NCI-H1436 treated with DMSO at 0.1 percent for 48 hours (cell line): ENCODE measurements around the gene BPIFB2.
"Not testable (repeated sequence)": the region's sequence is repeated elsewhere in the genome, so short reads cannot be mapped to it uniquely, and the experiment has no call there.

Experiments
- DNase-seq: peaks from one replicate; lab custom pipeline; 2025; lab: John Stamatoyannopoulos, UW

BPIFB2 gene

DNA sequence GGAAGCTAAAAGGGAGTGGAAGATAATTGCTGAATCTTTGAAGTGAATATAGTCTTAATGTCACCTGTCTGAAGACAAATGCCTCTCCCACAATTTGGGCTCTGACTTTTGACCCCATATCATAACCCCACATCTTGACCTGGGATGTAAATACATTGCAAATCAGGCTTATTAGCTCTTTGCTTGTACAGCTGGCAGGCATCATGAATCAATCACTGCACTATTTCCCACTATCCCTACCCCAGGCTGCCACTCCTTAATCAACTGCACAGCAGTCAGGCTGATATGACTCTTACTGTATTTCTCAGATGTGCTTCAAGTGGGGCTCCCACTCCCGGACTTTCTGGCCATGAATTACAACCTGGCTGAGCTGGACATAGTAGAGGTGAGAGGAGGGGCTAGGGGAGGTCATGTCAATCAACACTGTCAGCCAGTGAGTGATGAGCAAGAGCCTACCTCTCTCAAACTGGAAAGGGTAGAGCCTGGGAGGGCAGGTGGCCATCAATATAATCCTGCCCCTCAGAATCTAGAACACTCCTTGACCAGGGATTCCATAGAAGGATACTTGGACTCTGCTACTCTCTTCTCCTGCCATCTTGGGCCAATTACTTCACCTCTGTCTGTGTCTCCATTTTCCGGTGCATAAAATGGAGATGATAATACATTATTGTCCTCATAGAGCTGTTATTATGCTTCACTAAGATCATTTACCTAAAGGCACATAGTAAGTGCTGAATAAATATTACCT, 35.7 kb downstream of the BPIFB2 start:
- no peak for DNase-seq

DNA sequence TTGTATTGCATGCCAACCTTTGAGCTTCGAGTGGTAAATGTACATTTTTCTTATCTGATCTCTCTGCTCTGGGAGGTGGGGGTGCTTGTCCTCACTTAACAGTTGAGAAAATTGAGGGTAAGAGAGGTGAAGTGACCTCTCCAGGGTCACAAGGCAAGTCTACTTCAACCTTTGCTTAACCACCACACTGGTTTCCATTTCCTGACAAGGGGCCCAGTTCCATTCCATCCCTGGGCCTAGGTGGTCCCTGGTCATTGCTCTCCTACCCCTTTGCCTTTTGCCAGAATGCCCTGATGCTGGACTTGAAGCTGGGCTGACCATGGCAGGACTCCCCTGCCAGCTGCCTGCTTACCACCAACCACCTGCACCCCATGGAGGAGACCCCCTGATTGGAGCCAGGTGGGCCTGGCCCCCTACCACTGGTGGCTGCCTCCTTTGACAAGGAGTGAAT, 36.3 kb downstream of the BPIFB2 start:
- no peak for DNase-seq

- not testable (repeated sequence) for DNase-seq
Observed at GRCh38 chr20:33045129-33045721, 37.7 kb downstream of the BPIFB2 start.

DNA sequence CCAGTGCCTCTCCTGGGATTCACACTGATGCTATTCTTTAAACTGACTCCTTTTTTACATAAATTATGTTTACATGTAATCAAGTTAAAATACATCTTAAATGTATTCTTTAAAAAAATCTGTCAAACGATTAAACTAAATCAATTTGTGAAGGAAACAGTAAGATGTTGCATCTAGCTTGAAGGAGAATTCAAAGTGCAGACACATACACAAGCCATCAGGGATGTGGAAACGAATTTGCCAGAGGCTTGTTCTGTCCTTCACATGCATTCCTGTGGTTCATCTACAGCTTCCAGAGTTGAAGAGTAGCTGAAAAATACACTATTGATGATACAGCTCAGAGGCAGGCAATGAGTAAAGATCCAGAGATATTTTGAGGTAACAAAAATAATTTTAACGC, 38.9 kb downstream of the BPIFB2 start:
- no peak for DNase-seq

GRCh38 chr20:33051333-33051732, 43.8 kb downstream of the BPIFB2 start:
- DNase-seq = no peak

- no peak for DNase-seq
Observed at GRCh38 chr20:33053291-33054106, 46.0 kb downstream of the BPIFB2 start, which contains the start of gene BPIFB3. TSS of gene BPIFB3 (plus strand) at chr20:33053903. CDS start at chr20:33055436, 1,533 bp downstream.

DNA sequence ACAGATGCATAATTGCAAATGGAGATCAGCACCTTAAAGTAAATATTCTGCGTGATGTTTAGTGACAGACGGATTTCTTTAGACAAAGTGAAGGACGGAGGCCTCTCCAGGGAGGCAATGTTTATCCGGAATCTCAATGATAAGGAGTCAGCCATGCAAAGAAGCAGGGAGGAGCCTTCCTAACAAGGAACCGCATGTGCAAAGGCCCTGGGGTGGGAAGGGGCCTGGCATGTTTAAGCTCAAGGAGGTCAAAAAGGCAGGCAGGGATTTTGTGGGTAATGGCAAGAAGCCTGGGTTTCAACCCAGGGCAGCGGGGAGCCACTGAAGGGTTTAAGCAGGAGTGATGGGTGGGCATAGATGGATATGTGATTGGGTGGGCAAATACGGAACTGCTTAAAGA, 46.9 kb downstream of the BPIFB2 start:
- no peak for DNase-seq

DNA sequence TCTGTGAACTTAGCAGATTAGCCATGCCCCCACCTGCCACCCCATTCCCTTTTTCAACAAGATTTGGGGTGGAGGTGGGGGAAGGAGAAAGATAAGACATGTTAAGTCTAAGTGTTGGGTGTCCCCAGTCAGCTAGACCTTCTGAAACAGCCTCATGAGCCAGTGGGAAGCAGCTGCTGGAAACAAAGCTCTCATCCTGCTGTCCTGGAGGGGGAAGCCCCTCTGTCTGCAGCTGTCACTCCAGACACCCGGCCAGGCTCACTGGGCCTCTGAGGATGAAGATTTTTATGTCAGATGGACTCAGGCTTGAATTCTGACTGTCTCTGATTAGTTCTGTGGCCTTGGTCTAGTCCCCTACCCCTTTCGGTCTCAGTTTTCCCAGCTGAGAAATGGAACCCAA, 47.3 kb downstream of the BPIFB2 start:
- DNase-seq = no peak

DNA sequence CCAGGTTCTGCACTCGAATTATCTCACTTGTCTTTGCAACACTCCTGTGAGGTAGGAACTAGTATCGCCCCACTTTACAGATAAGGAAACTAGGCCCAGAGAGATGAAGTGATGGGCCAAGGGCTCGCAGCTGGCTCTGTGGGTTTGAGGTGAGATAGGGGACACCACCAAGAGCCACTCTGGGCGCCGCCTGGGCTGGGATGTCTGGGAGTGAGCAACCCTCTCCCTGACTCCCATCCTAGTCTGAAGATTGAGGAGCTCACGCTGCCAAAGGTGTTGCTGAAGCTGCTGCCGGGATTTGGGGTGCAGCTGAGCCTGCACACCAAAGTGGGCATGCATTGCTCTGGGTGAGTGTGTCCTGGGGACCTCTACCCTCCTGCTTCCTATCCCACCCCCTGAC, 51.6 kb downstream of the BPIFB2 start:
- no peak for DNase-seq

DNA sequence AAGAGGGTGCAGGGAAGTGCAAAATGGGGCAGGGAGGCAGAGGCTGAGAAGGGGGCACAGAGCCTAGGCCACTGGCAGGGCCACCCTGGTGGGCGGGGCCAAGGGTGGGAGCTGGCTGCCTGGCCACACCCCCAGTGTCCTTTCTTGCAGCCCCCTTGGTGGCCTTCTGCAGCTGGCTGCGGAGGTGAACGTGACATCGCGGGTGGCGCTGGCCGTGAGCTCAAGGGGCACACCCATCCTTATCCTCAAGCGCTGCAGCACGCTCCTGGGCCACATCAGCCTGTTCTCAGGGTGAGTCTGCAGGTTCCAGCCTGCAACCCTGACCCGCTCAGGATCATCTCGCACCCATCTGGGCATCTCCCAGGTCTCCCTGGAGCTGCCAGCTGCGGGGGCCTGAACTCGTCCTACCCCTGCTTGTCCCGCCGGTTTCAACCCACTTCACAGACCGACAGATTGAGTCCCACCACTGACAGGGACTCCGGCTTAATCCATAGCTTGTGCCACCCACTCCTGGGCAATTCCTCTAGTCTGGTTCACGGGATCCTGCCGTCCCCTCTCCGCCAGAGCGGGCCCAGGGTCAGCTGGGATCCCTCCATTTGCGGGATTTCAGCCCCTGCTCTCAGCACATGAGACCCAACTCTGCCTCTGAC, 52.4 kb downstream of the BPIFB2 start:
- no peak for DNase-seq

DNA sequence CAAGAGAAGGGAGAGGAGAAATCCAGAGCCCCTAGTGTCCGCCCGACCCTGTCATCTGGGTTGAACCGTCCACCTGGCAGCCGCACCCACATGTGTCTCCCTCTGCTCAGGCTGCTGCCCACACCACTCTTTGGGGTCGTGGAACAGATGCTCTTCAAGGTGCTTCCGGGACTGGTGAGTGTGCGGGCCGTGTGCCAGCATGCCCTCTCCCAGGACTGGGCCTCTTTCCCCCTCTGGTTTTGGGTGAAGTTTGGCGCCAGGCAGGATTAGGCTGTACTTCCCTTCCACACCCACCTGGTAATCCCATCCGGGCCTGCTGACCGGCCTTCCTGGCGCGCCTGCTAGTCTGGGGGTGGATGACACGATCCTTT, 54.1 kb downstream of the BPIFB2 start:
- DNase-seq = no peak

- DNase-seq = no peak
Observed at GRCh38 chr20:33062105-33062824, 54.8 kb downstream of the BPIFB2 start.

GRCh38 chr20:33062825-33063149, 55.3 kb downstream of the BPIFB2 start:
- no peak for DNase-seq

- DNase-seq = no peak
Observed at GRCh38 chr20:33063271-33063670, 55.8 kb downstream of the BPIFB2 start.

DNA sequence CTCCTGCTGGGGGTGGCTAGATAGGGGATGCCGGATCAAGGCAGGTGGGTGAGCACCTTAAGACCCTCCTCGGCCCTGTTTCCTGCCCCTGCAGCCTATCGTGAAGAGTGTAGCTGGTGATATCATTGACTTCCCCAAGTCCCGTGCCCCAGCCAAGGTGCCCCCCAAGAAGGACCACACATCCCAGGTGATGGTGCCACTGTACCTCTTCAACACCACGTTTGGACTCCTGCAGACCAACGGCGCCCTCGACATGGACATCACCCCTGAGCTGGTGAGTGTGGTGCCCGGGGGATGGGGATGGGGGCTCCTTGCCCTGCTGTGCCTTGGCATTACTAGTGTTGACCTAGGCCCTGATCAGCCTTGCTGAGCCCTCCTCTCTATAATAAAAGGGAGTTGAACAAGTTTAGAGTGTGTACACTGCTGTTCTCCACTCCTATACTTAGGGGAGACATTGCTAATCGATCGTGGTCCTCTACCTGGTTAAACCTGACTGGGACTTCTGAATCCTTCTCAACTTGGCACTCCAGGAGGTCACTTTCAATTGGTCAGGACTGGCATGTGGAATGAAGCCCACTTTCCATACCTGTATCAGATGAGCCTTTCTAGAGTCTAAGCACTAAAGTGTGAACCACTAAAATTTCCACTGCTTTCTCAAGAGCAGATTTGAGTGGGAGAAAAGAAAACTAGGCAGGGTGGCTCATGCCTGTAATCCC, 57.2 kb downstream of the BPIFB2 start:
- no peak for DNase-seq

DNA sequence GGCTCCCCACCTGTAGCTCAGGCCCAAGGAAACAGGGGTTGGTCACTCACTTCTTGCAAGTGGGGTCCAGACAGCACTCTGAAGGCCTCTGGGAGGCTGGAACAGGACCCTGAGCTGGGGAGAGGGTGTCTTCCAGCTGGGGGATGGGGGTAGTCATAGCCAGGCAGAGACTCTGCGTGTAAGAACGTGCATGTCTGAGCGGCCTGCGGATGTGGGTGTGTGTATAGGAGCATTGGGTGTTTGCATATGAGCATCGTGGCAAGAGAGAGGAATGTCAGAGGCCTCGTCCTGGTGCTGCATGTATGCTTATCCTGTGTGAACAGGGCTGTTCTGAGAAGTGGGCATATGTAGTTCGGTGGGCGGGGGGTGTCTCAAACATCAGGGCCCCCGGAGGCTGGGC, 58.3 kb downstream of the BPIFB2 start:
- no peak for DNase-seq

- no peak for DNase-seq
Observed at GRCh38 chr20:33067806-33068205, 60.3 kb downstream of the BPIFB2 start.

GRCh38 chr20:33068251-33068939, 60.9 kb downstream of the BPIFB2 start:
- DNase-seq = no peak

GRCh38 chr20:33069673-33070072, 62.2 kb downstream of the BPIFB2 start:
- no peak for DNase-seq
